ENCODE results near the gene SPEF2. TPM values are rescaled to one million over a fixed set of nuclear protein-coding genes. Genes with fewer than 3 reads are reported as not detected.

SPEF2 gene
- total and polyA plus RNA-seq, 2 experiments from 2014 or later = 0.17 to 0.21 TPM

DNA sequence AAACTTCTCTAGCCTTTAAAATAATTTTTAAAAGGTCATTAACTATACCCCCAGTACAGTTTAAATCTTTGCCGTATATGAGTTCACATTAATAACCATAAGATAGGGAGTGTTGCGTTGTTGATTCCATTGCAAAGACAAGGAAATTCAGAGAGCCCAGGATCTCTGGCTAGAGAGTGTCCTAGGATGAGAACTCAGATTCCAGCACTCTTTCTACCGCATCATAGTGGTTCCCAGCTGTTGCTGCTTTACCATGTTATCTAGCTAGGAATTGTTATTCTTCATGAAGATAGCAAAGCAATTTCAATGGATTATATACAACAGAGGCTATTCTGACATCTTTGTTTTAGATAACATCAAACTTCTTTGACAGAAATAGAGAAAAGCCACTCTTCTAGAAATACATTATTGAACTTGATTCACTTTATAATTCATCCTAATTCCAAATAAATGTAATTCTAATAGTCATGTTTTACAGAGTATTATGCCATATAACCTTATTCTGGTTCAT, 160.7 kb downstream of the SPEF2 start (continued):
- TF ChIP-seq ZNF462 (CRISPR knock-in tag; IDR thresholded peaks at IDR 0.05) (no peak), POLR2AphosphoS5 (IDR thresholded peaks at IDR 0.05; ENCODE audit: low read depth) (no peak), EZH2 (IDR thresholded peaks at IDR 0.05; ENCODE audit: low read depth, unreplicated experiment) (no peak), ZNF114 (CRISPR knock-in tag; IDR thresholded peaks at IDR 0.05) (no peak), CREB1 (CRISPR knock-in tag; IDR thresholded peaks at IDR 0.05; ENCODE audit: low read depth) (no peak), EZH2phosphoT487 (IDR thresholded peaks at IDR 0.05; ENCODE audit: unreplicated experiment) (no peak), ZNF331 (CRISPR knock-in tag; IDR thresholded peaks at IDR 0.05; ENCODE audit: low read depth) (no peak), STAT1 (IDR thresholded peaks at IDR 0.05; ENCODE audit: unreplicated experiment) (no peak), JUNB (IDR thresholded peaks at IDR 0.05; ENCODE audit: unreplicated experiment) (no peak)

GRCh38 chr5:35780236-35780635, 162.6 kb downstream of the SPEF2 start:
- no peaks in the 10 kb centered on the region for H3F3A ChIP-seq (replicated peaks; ENCODE audit: low read depth)
- H2AFZ ChIP-seq = no peak overlapping the region
- no peaks in the 10 kb centered on the region for H3K36me3 ChIP-seq (ENCODE audit: insufficient read depth)
- H3K4me1 Mint-ChIP-seq = peaks cover 5% of the 10 kb centered on the region; the same call in 1 of the 3 replicates
- H3K4me3 ChIP-seq = no peak overlapping the region
- DNase-seq (ENCODE audit: low spot score) (no peak), ATAC-seq (no peak)
- H3K27ac Mint-ChIP-seq = no peak overlapping the region
- no peaks in the 10 kb centered on the region for H3K36me3 Mint-ChIP-seq (ENCODE audit: low read depth)
- H3K27me3 ChIP-seq (ENCODE audit: insufficient read depth) = no peaks in the 10 kb centered on the region
- no peak overlapping the region for H3K4me2 ChIP-seq
- H4K20me1 ChIP-seq (replicated peaks; ENCODE audit: insufficient read depth) = no peaks in the 10 kb centered on the region
- no peaks in the 10 kb centered on the region for H3K4me1 ChIP-seq (ENCODE audit: insufficient read depth)
- H3K4me3 Mint-ChIP-seq = no peak overlapping the region
- no peaks in the 10 kb centered on the region for H3K9me2 ChIP-seq (ENCODE audit: insufficient read depth)
- no peaks in the 10 kb centered on the region for H3K9me3 Mint-ChIP-seq
- H3K79me2 ChIP-seq (replicated peaks; ENCODE audit: insufficient read depth) = no peaks in the 10 kb centered on the region
- H3K27ac ChIP-seq (ENCODE audit: low read depth) = no peak overlapping the region
- no peaks in the 10 kb centered on the region for H3K27me3 Mint-ChIP-seq (ENCODE audit: insufficient read depth, low read depth, poor library complexity)
- TF ChIP-seq EZH2phosphoT487 (IDR thresholded peaks at IDR 0.05; ENCODE audit: unreplicated experiment) (no peak), POLR2AphosphoS5 (IDR thresholded peaks at IDR 0.05; ENCODE audit: low read depth) (no peak), ETS1 (IDR thresholded peaks at IDR 0.05) (no peak), ZNF114 (CRISPR knock-in tag; IDR thresholded peaks at IDR 0.05) (no peak)
- TF ChIP-seq, protein P1, sequence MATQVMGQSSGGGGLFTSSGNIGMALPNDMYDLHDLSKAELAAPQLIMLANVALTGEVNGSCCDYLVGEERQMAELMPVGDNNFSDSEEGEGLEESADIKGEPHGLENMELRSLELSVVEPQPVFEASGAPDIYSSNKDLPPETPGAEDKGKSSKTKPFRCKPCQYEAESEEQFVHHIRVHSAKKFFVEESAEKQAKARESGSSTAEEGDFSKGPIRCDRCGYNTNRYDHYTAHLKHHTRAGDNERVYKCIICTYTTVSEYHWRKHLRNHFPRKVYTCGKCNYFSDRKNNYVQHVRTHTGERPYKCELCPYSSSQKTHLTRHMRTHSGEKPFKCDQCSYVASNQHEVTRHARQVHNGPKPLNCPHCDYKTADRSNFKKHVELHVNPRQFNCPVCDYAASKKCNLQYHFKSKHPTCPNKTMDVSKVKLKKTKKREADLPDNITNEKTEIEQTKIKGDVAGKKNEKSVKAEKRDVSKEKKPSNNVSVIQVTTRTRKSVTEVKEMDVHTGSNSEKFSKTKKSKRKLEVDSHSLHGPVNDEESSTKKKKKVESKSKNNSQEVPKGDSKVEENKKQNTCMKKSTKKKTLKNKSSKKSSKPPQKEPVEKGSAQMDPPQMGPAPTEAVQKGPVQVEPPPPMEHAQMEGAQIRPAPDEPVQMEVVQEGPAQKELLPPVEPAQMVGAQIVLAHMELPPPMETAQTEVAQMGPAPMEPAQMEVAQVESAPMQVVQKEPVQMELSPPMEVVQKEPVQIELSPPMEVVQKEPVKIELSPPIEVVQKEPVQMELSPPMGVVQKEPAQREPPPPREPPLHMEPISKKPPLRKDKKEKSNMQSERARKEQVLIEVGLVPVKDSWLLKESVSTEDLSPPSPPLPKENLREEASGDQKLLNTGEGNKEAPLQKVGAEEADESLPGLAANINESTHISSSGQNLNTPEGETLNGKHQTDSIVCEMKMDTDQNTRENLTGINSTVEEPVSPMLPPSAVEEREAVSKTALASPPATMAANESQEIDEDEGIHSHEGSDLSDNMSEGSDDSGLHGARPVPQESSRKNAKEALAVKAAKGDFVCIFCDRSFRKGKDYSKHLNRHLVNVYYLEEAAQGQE (IDR thresholded peaks at IDR 0.05; ENCODE audit: unreplicated experiment) = no peak
- TF ChIP-seq, protein P2, sequence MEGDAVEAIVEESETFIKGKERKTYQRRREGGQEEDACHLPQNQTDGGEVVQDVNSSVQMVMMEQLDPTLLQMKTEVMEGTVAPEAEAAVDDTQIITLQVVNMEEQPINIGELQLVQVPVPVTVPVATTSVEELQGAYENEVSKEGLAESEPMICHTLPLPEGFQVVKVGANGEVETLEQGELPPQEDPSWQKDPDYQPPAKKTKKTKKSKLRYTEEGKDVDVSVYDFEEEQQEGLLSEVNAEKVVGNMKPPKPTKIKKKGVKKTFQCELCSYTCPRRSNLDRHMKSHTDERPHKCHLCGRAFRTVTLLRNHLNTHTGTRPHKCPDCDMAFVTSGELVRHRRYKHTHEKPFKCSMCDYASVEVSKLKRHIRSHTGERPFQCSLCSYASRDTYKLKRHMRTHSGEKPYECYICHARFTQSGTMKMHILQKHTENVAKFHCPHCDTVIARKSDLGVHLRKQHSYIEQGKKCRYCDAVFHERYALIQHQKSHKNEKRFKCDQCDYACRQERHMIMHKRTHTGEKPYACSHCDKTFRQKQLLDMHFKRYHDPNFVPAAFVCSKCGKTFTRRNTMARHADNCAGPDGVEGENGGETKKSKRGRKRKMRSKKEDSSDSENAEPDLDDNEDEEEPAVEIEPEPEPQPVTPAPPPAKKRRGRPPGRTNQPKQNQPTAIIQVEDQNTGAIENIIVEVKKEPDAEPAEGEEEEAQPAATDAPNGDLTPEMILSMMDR (conservative IDR thresholded peaks at IDR 0.05; ENCODE audit: low read depth in 2 of 2) = no peak
